Muscle of arm (tissue), 14 donors: ENCODE measurements around the gene HIGD1C. TPM values are rescaled to one million over a fixed set of nuclear protein-coding genes. Genes with fewer than 3 reads are reported as not detected.
A peak's percentile ranks its signal among the peaks of the same experiment; 100 is the strongest.
"Not testable (repeated sequence)": the region's sequence is repeated elsewhere in the genome, so short reads cannot be mapped to it uniquely, and the experiment has no call there.

Experiments used
- DNase-seq: peaks from one replicate; pipeline ENCODE4 v3.0.0-alpha.2; 2013
- long read RNA-seq, 11 donors: transcript quantifications; one replicate each; lab custom pipeline, GENCODE V29; 2026
- polyA plus RNA-seq, 12 donors: library from polyadenylated mRNA; unstranded; fragments of 120-200 nt; gene quantifications; one replicate each; pipeline ENCODE4 v1.2.1, GENCODE V29; 2013; ENCODE audit not compliant: insufficient read length in 12 of 12

The HIGD1C gene
- under 1 TPM in 6 of 12 donors, not detected in 6; 0.45 to 0.97 (median 0.71) TPM for polyA plus RNA-seq
- long read RNA-seq, donor 1 = 0 reads
- long read RNA-seq, donor 2 = 0 reads
- long read RNA-seq, donor 3 = 0 reads
- long read RNA-seq, donor 4 = 0 reads
- long read RNA-seq, donor 5 = 0 reads
- long read RNA-seq, donor 6 = 0 reads
- long read RNA-seq, donor 7 = 0 reads
- long read RNA-seq, donor 8 = 0 reads
- long read RNA-seq, donor 9 = 0 reads
- long read RNA-seq, donor 10 = 0 reads
- long read RNA-seq, donor 11 = 0 reads

DNA sequence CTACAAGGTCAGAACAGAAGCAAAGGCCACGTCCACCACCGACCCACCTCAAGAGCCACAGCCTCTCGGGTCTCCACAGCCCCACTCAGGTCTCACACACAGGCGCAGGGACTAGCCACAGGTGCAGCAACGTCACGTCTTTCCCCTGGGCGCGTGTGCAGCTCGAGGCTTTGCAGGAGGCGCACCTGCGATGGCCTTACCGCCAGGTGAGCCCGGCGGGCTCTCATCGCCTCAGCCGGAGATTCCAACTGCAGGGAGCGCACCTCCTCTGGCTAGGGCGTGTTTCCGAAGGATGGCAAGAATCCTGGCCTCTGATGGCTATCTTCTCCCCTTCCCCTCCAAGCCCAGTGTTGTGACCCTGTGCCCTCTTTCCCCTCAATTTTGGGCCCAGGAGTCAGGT is at the start of gene HIGD1C:
Gene HIGD1C, plus strand, starts transcription at position 35 of the 400 bp plus-strand sequence. CDS start 1,455 bp downstream, outside the sequence.
- DNase-seq = no peak

DNA sequence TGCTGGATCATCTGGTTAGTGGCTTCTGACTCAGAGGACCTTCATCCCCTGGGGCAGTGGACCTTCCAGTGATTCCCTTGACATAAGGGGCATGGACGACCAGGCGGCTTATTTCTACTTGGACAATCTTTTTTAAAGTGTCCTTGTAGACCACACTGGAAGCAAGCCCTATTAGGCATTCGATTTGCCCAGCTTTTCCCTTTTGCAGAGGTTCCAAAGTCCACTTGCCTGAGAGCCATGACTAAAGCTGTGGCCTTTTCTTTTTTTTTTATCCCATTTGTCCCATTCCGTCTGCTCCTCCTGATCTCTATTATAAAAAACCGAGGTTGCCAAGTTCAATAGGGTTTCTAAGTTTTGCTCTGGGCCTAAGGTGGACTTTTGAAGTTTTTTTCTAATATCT is 43.9 kb upstream of the HIGD1C start:
- not testable (repeated sequence) for DNase-seq

DNA sequence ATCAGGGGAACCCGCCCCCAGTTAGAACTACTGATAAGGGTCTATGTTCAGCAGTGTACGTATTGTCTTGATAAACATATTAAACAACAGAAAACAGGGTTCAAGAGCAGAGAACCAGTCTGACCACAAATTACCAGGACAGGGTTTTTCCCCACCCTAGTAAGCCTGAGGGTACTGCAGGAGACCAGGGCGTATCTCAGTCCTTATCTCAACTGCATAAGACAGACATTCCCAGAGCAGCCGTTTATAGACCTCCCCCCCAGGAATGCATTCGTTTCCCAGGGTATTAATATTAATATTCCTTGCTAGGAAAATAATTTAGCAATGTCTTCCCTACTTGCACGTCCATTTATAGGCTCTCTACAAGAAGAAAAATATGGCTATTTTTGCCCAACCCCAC is 40.0 kb upstream of the HIGD1C start:
- DNase-seq = not testable (repeated sequence)

DNA sequence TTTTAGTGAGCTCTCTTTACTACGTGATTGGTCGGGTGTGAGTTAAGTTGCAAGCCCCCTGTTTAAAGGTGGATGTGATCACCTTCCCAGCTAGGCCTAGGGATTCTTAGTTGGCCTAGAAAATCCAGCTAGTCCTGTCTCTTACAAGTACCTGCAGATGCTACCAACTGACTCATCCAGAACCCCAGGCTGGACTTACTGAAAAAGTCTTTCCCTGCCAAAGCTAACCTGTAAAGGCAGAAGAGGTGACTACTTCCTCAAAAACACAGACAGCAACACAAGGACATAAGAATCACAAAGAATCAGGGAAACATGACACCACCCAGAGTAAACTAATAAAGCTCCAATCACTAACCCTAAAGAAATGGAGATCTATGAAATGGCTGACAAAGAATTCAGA is 39.1 kb upstream of the HIGD1C start:
- DNase-seq = no peak

DNA sequence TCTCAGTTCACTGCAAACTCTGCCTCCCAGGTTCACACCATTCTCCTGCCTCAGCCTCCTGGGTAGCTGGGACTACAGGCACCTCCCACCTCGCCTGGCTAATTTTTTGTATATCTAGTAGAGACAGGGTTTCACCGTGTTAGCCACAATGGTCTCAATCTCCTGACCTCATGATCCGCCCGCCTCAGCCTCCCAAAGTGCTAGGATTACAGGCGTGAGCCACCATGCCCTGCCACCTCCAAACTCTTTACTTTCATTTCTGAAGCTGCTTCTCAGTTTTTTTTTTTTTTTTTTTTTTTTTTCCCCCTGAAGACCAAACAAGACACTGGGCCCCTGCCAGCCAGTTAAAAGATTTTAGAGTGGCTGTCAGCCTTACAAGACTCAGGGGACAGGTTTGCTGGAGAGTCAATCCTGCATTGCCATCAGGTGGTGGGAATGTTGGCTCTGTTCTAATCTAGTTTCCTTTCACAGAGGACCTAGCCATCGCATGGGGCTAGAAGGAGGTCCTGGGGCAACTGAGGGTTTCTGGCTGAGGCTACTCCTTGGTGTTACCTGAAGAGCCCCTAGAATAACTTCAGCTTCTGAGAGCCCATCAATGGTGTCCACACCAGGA is 37.4 kb upstream of the HIGD1C start:
- no peak for DNase-seq

DNA sequence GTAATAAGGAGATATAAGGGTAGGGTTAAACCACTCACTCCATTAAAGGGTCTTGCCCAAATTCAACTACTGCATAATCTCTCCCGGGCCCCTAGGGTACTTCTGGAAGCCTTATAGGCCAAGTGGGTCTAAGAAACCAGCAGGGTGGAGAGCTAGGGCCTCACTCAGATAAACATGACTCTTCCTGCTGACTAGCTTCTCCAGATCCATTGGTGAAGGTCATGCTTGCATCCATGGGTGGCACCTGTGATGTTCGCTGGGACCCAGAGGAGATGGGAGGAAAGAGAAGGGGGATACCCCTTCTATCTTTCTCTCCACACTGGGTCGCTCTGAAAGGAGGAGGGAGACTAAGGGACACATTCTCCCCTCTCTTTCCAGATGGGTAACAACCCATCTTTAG is 36.1 kb upstream of the HIGD1C start:
- DNase-seq = no peak

DNA sequence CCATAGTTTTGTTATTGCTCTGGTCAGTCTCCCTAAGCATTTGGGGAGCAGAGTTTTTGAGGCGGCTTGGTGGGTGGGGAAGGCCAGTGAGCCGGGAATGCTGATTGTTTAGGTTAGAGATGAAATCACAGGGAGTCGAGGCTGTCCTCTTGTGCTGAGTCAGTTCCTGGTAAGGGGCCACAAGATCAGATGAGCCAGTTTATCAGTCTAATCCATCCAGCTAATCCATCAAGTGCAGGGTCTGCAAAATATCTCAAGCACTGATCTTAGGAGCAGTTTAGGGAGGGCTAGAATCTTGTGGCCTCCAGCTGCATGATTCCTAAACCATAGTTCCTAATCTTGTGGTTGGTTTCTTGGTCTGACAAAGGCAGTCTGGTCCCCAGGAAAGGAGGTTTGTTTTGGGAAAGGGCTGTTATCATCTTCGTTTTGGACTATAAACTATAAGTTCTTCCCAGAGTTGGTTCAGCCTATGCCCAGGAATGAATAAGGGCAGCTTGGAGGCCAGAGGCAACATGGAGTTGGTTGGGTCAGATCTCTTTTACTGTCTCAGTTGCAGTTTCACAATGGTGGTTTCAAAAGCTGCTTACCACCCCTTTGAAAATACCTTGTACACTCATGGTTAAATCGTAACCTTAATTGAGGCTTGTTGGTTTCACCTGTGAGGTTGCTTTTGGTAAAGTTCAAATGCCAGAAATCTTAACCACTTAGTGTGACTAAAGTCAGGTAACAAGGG is 33.6 kb upstream of the HIGD1C start:
- DNase-seq = no peak

DNA sequence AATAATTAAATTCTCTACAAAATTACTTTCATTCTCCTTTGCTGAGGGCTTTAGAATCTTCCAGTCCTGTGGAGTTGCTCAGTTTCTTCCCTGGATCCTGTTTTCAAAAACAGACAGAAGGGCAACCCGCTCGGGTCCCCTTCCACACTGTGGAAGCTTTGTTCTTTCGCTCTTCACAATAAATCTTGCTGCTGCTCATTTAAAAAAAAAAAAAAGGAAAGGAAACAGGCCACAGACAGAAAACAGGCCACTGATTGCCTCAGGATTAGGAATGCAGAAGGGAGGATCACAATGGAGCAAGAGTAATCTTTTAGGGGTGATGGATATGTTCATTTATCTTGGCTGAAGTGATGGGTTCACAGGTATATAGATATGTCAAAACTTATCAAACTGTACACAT is 29.5 kb upstream of the HIGD1C start:
- no peak for DNase-seq

DNA sequence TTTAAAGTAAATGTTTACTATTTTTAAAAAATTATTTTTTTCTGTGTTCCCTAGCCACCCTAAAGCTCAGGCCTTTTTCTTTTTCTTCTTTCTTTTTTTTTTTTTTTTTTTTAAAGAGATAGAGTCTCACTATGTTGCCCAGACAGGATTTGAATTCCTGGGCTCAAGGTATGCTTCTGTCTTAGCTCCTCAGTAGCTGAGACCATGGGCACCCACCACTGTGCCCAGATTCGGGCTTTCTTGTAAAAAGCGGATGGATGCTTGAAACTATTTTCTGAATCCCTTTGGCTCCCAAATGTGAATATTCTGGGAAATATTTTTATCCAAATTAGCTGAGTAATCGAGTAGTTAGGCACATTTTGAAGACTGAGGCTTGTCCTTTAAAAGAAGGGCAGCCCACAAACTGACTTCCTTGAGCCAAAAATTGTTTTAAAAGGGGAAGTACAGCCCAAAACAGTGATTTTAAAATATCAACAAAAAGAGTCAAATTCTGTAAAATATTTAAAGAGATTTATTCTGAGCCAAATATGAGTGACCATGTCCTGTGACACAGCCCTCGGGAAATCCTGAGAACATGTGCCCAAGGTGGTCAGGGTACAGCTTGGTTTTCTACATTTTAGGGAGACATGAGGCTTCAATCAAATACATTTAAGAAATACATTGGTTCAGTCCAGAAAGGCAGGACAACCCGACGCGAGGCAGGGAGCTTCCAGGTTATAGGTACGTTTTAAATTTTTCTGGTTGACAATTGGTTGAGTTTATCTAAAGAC is 28.8 kb upstream of the HIGD1C start:
- no peak for DNase-seq

DNA sequence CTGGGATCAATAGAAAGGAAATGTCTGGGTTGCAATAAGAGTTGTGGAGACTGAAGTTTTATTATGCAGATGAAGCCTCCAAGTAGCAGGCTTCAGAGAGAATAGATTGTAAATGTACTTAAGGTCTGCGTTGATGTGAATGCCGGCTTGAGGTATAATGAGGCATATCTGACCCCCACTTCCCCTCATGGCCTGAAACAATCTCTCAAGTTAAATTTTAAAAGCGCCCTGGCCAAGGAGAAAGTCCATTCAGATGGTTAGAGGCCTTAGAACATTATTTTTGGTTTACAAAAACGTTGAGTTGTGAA is 28.3 kb upstream of the HIGD1C start:
- DNase-seq = no peak

DNA sequence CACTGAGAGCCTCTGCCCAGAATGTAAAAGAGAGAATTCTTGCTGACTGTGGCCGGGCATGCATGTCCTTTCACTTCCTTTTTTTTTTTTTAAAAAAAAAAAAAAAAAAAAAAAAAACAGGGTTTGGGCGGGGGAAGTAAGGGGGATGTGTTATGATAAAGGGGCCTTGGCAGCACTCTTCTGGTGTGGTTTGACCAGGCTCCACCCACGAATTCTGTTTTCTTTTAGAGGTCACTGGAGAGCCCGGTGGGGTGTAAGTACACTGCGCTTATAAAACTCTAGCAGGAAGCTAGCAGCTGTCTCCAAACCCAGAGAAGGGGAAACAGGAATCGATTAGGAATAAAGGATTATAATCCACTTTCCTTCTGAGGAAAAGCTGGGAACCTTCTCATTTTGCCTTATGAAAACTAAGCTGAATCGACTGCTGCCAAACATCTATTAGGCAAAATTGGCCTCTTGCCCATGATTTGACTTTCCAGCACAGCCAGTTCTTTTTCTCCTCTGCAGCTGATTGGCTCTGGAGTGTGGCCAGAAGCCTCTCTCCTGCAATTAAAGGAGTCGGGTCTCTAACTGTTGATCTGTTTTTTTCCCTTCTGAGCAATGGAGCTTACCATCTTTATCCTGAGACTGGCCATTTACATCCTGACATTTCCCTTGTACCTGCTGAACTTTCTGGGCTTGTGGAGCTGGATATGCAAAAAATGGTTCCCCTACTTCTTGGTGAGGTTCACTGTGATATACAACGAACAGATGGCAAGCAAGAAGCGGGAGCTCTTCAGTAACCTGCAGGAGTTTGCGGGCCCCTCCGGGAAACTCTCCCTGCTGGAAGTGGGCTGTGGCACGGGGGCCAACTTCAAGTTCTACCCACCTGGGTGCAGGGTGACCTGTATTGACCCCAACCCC is 27.7 kb upstream of the HIGD1C start:
- peak; percentile 92 for DNase-seq

DNA sequence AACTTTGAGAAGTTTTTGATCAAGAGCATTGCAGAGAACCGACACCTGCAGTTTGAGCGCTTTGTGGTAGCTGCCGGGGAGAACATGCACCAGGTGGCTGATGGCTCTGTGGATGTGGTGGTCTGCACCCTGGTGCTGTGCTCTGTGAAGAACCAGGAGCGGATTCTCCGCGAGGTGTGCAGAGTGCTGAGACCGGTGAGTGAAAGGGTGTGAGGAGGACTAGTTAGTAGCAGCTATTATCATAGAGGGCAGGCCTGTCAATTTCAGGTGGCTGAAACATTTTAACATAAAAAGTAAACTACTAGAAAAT is 27.0 kb upstream of the HIGD1C start:
- DNase-seq = no peak

DNA sequence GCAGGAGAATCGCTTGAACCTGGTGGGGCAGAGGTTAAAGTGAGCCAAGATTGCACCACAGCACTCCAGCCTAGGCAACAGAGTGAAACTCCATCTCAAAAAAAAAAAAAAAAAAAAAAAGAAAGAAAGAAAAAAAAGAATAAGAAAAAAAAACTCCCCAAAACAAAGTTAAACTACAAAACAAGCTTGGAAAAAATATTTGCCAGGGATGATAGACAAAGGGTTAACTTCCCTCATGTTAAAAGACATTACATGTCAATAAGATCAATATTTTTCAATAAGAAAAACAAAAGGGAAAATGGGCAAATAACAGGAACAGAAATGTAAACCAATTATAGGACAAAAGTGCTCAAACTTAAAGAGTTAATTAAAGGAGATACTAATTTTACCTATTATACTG is 26.4 kb upstream of the HIGD1C start:
- no peak for DNase-seq

DNA sequence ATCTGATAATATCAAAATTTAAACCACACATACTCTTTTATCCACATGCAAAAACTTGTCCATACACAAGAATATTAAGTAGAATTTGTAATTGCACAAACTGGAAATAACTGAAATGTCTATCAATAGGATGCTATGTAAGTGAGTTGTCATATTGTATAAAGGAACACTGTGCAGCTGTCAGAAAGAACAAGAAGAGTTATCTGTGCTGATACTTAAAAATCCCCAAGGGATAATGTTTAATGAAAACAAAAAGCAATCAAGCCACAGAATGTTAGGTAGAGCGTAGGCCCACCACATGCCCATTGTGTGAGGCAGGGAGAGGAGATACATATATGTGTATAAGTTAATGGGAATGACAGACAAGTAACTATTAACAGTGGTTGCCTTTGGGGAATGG is 25.9 kb upstream of the HIGD1C start:
- no peak for DNase-seq

DNA sequence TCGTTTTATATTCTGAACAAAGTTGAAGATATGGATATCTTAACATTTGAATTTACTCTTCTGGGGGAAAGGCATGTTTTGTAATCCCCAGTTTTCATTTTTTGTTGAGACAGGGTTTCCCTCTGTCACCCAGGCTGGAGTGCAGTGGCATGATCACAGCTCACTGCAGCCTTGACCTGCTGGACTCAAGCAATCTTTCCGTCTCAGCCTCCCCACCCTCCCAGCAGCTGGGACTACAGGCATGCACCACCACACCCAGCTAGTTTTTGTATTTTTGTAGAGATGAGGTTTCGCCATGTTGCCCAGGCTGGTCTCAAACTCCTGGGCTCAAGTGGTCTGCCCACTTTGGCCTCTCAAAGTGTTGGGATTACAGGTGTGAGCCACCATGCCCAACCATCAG is 25.4 kb upstream of the HIGD1C start:
- DNase-seq = not testable (repeated sequence)

DNA sequence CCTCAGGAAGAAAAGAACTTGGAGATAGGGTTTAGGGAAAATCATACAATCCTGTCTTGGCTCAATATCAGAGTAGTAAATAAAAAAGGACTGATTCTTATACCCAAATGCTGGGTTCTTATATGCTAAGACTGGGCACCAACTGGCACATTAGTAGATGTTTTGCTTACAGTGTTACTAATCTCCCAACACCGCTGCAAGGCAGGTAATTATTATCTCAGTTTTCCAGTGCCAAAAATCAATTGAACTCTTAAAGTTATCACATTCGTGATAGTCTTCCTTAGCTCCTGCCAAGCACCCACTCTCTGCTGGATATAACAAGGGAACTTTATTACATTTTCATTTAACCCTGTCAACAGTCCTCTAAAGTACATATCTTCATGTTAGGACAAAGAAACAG is 25.0 kb upstream of the HIGD1C start:
- no peak for DNase-seq

DNA sequence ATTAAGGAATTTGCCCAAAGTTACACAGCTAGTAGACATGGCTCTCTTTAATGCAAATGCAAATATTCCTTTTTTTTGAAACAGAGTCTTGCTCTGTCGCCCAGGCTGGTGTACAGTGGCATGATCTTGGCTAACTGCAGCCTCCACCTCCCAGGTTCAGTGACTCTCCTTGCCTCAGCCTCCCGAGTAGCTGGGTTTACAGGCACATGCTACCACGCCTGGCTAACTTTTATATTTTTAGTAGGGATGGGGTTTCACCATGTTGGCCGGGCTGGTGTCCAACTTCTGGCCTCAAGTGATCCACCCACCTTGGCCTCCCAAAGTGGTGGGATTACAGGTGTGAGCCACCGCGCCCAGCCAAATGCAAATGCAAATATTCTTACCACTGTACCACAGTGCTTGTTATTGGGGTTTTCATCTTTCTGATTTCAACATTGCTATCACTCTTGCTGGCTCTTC is 24.5 kb upstream of the HIGD1C start:
- no peak for DNase-seq

DNA sequence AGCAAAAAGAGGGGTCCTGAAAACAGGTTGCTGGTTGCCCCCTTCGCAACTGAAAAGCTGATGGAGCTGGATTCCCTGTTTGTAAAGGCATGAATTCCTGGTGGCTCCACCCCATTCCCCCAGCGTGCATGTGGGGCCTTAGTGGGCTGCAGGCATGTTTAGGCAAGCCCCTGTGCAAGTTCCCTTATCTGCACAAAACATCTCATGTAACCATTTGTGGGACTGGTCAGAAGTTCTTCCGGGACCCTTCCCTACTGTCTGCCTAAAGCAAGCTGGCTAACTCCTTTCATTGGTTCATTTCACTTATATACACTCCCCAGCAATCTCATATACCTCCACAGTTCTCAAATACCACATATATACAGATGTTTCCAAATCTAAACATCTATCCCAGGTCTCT is 24.0 kb upstream of the HIGD1C start:
- no peak for DNase-seq

DNA sequence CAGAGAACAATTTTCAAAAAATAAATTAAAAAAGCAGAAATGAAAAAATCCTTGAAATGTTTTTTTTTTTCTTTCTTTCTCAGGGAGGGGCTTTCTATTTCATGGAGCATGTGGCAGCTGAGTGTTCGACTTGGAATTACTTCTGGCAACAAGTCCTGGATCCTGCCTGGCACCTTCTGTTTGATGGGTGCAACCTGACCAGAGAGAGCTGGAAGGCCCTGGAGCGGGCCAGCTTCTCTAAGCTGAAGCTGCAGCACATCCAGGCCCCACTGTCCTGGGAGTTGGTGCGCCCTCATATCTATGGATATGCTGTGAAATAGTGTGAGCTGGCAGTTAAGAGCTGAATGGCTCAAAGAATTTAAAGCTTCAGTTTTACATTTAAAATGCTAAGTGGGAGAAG is 22.5 kb upstream of the HIGD1C start:
- no peak for DNase-seq

DNA sequence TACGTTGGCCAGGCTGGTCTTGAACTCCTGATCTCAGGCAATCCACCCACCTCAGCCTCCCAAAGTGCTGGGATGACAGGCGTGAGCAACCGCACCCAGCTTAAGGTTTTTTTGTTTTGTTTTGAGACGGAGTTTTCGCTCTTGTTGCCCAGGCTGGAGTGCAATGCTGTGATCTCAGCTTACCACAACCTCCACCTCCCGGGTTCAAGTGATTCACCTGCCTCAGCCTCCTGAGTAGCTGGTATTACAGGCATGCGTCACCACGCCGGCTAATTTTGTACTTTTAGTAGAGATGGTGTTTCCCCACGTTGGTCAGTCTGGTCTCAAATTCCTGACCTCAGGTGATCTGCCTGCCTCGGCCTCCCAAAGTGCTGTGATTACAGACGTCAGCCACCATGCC is 21.9 kb upstream of the HIGD1C start:
- not testable (repeated sequence) for DNase-seq

DNA sequence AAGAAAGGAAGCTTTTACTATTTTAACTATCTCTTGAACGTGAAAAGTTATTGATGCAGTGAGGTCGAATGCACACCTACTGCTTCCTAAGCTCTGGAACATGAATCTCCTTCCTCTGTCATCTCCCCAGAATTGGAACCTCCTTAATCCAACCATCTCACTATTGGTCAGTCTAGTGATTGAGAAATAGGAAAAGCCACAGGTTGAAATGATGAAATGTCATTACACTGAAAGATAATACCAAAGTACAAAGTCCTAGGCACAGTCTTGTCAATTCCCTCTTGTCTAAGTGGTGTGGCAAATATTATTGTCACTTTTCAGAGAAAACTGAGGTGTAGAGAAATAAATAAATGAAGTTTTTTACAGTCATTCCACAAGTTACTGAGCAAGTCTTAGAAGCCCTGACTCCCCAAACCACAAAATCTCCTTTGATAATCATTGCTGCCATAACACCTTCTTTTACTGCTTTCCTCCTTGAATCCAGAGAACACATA is 19.5 kb upstream of the HIGD1C start:
- DNase-seq = no peak
